Esophagus squamous epithelium (tissue), 4 donors: ENCODE measurements around the gene RNF135.

Experiments
- CTCF ChIP-seq, 6 experiments: fragments of 450-650 bp in 4 of 6; fragments of 200-600 bp in 2 of 6; sonication (generic) in 2 of 6; IDR thresholded peaks; one replicate each; pipeline ENCODE4 v1.5.1; 2016 to 2019; ENCODE audit warnings: antibody characterized with exemption in 6 of 6, mild to moderate bottlenecking in 4 of 6, moderate library complexity in 4 of 6
- POLR2A ChIP-seq, 4 donors: fragments of 450-650 bp; IDR thresholded peaks; one replicate each; pipeline ENCODE4 v1.6.1; 2017; ENCODE audit warnings: antibody characterized with exemption in 4 of 4, mild to moderate bottlenecking in 4 of 4, moderate library complexity in 3 of 4

- TF ChIP-seq CTCF (IDR thresholded peaks at IDR 0.05) (no peak), POLR2A (IDR thresholded peaks at IDR 0.05) (no peak)
Measured at GRCh38 chr17:30924341-30924740, 46.5 kb upstream of the RNF135 start.
